Measurements from ENCODE around the gene CLEC18B. TPM values are rescaled to one million over a fixed set of nuclear protein-coding genes. Genes with fewer than 3 reads are reported as not detected.
A peak's percentile ranks its signal among the peaks of the same experiment; 100 is the strongest.
"Not testable (repeated sequence)": the region's sequence is repeated elsewhere in the genome, so short reads cannot be mapped to it uniquely, and the experiment has no call there.

CLEC18B gene
- total RNA-seq, 6 donors from 2014 or later = 0.86 to 5.2 (median 1.5) TPM; not detected in 2

DNA sequence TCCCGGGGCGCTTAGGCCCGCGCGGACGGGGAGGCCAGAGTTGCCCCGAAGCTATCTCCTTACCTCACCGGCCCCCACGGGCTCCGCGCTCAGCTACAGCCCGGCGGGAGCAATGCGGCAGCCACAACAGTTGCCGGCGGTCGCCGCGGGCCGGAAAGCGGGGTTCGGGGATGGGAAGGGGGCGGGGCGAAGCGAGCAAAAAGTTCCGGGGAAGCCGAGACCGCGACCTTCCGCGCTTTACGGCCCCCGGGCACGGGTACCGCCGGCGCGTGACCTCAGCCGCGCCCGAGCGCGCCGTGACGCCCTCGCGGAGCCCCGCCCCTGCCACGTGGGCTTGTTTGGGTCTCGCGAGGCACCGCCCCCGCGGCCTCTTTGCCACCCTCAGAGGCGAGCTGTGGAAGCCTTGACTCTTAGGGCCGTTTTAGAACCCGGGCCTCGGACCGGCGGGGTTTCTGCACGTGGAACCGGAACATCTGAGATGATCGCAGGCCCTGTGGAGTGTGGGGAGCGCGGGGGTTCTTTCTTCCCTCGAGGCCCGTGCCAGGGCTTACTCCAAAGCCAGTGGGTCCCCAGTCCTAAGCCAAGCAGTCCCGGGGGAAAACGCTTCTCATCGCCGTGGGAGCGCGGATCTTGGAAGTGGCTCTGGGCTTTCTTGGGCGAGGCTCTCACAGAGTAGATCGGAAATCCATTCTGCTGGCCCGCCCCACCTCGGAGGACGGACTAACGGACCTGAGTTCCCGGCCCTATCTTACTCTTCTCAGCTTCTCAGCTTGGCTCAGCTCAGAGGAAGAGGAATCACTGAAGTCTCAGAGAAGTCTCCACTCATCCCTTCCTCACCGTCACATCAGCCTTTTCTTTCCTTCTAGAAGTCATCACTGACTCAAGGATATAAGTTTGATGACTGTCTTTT is 53.0 kb downstream of the CLEC18B start:
- DNase-seq (peak; percentile 96 to 100), ATAC-seq (ENCODE audit: low FRiP score in 2 of 2) (peak; percentile 96 to 99)
- not testable (repeated sequence) for H3K27me3 ChIP-seq, H3K9me3 ChIP-seq
- Histone ChIP-seq H3K4me3 (peak overlapping the region; percentile 56 to 97 (median 66)), H3K4me1 (peaks cover 11 to 25% (median 13%) of the 10 kb centered on the region in 4 donors), H3K27ac (peak overlapping the region; percentile 81 to 89 (median 84)), H3K36me3 (peaks cover 0 to 10% (median under 1%) of the 10 kb centered on the region in 4 donors)
- TF ChIP-seq POLR2A (IDR thresholded peaks at IDR 0.05) = peak in 3 of 4 donors; percentile 36 to 70 (median 39)
- TF ChIP-seq, protein P1, sequence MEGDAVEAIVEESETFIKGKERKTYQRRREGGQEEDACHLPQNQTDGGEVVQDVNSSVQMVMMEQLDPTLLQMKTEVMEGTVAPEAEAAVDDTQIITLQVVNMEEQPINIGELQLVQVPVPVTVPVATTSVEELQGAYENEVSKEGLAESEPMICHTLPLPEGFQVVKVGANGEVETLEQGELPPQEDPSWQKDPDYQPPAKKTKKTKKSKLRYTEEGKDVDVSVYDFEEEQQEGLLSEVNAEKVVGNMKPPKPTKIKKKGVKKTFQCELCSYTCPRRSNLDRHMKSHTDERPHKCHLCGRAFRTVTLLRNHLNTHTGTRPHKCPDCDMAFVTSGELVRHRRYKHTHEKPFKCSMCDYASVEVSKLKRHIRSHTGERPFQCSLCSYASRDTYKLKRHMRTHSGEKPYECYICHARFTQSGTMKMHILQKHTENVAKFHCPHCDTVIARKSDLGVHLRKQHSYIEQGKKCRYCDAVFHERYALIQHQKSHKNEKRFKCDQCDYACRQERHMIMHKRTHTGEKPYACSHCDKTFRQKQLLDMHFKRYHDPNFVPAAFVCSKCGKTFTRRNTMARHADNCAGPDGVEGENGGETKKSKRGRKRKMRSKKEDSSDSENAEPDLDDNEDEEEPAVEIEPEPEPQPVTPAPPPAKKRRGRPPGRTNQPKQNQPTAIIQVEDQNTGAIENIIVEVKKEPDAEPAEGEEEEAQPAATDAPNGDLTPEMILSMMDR (IDR thresholded peaks at IDR 0.05) = peak in 1 of 6 experiments; percentile 25
- TF ChIP-seq EP300 (IDR thresholded peaks at IDR 0.05) = peak in 1 of 4 donors; percentile 87
- peak; percentile 73 to 92 for TF ChIP-seq POLR2AphosphoS5 (IDR thresholded peaks at IDR 0.05)
- WGBS, 2 donors = 0 to 2% methylated on average over 42 to 75 of the region's 81 CpGs

DNA sequence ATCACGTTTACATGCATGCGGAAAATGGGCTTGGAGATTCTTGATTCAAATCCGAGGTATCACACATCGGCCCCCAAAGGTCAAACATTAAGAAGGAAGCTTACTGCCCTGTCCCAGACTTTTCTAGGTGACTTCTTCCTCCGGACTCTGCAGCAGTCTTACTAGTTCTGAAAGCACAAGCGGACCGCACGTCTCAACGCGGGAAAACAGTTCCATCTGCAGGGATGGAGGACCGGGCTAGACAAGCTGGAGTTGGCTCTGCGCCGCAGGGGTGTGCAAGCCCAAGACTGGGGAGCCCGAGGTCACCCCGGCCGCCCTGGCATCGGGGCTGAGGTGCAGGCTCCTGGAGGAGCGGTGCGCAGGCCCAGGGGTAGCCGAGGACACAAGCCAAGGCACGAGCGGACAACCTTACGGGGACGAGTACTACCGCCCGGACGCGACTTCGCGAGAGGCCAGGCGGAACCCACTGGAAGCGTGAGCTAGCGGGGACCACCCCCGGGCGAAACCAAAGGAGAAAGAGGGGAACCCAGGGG is 53.7 kb downstream of the CLEC18B start:
- Histone ChIP-seq H3K27ac (peak overlapping the region; percentile 81 to 89 (median 84)), H3K4me1 (peaks cover 11 to 25% (median 13%) of the 10 kb centered on the region in 4 donors), H3K4me3 (peak overlapping the region; percentile 56 to 97 (median 66)), H3K36me3 (peaks cover 0 to 14% (median 4%) of the 10 kb centered on the region in 4 donors)
- not testable (repeated sequence) for H3K27me3 ChIP-seq, H3K9me3 ChIP-seq
- DNase-seq (peak; percentile 53 to 90), ATAC-seq (ENCODE audit: low FRiP score in 2 of 2) (peak; percentile 25 to 69)
- WGBS, 2 donors = 1% methylated on average over 23 to 35 of the region's 35 CpGs

DNA sequence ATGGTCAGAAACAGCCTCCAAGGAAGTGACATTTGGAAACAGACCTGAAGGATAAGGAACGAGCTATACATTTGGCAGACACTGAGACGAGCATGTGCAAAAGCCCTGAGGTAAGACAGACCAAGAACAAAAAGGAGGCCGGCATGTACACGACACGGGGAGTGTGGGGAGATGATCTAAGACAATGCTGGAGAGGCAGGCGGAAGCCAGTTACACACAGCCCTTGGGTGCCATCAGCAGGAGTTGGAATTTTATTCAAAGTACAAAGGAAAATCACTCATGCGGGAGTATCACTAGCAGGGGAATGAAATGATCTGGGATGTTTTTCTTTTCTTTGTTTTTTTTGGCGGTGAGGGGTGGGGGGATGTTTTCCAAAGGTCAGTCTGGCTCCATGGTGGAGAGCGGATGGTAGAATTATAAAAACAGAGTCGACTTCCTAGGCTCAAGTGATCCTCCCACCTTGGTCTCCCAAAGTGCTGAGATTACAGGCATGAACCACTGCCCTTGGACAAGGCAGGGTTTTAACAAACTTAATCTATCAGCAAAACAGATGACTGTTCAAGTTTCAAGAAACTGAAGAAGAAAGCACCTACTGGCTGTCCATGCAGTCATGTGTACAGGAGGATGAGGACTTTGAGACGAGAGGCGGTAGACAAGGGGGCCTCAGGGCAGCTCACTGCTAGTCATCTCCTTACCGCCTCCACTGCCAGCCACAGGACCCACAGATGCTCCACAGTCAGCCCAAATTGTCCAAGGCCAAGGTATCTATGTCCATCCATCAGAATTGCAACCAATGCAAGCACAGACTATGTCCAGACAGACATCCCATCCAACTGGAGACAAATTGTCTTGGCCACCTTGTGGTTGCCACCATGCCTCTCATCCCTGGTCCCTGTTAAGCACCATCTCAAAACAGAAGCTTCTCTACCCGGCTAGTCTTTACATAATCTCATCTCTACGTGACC is 59.4 kb downstream of the CLEC18B start:
- not testable (repeated sequence) for H3K4me3 ChIP-seq, H3K27me3 ChIP-seq, H3K9me3 ChIP-seq, DNase-seq, H3K27ac ChIP-seq
- peaks cover 7 to 21% (median 9%) of the 10 kb centered on the region in 4 donors for H3K4me1 ChIP-seq
- H3K36me3 ChIP-seq = peaks cover 7 to 41% (median 20%) of the 10 kb centered on the region in 4 donors
- 84 to 90% methylated on average over 8 to 11 of the region's 15 CpGs for WGBS, 2 donors
- ATAC-seq (ENCODE audit: low FRiP score in 2 of 2) = peak in 1 of 2 donors; percentile 9

Small RNAs within 50 kb of the gene (small RNA-seq; reads per million reads assigned to genes)
- gene AC009053.4 (0 reads per million in 4 donors), gene RF00019 (0 reads per million in 4 donors), gene RNU6-237P (0 to 0.86 (median 0) reads per million in 4 donors)

Other genes starting within 250 kb of the CLEC18B start
- 10 to 100 TPM; 23.0 to 89.6 (median 59.8) TPM for gene PSMD7, start 124.7 kb downstream of the CLEC18B start, total RNA-seq
- 10 to 100 TPM in 2 of 6 donors, 1 to 10 TPM in 1, under 1 TPM in 1, not detected in 2; 0.46 to 30.4 (median 11.3) TPM for gene NPIPB15, start 45.2 kb downstream of the CLEC18B start, total RNA-seq
- gene GLG1, start 185.6 kb upstream of the CLEC18B start, total RNA-seq = 100 to 1,000 TPM in 5 of 6 donors, 10 to 100 TPM in 1; 88.3 to 149 (median 110) TPM
- 10 to 100 TPM in 5 of 6 donors, 1 to 10 TPM in 1; 6.0 to 28.6 (median 20.0) TPM for gene RFWD3, start 245.4 kb upstream of the CLEC18B start, total RNA-seq

Data from upper lobe of left lung (tissue), 6 donors.